Aorta (tissue), 5 donors: ENCODE results near the gene POPDC3. TPM values are rescaled to one million over a fixed set of nuclear protein-coding genes. Genes with fewer than 3 reads are reported as not detected.

Experiments used
- ATAC-seq: fragments of 200-7000 bp; cut with Tn5 transposase; one replicate; pipeline ENCODE4 v1.9.1; 2022; ENCODE audit warnings: moderate library complexity; ENCODE audit not compliant: low FRiP score
- DNase-seq, 2 donors: peaks; one replicate each; pipeline ENCODE4 v3.0.0-alpha.2; 2020
- H3K27ac ChIP-seq, 2 donors: one replicate each; pipeline ENCODE4 v1.5.1; 2013; ENCODE audit warnings: low read length in 2 of 2, mild to moderate bottlenecking in 2 of 2, moderate library complexity in 2 of 2, control low read depth in 1 of 2, inconsistent platforms in 1 of 2, low read depth in 1 of 2
- H3K27me3 ChIP-seq, 2 donors: one replicate each; pipeline ENCODE4 v1.6.1; 2013; ENCODE audit warnings: control low read depth in 1 of 2, low read length in 1 of 2, mild to moderate bottlenecking in 1 of 2, moderate library complexity in 1 of 2; ENCODE audit not compliant: insufficient read depth in 2 of 2, control insufficient read depth in 1 of 2
- H3K36me3 ChIP-seq, 2 donors: one replicate each; pipeline ENCODE4 v1.6.1; 2013; ENCODE audit warnings: control low read depth in 1 of 2, low read length in 1 of 2, mild to moderate bottlenecking in 1 of 2; ENCODE audit not compliant: insufficient read depth in 2 of 2, control insufficient read depth in 1 of 2
- H3K4me1 ChIP-seq, 2 donors: one replicate each; pipeline ENCODE4 v1.6.1; 2013; ENCODE audit warnings: low read length in 2 of 2, control low read depth in 1 of 2, mild to moderate bottlenecking in 1 of 2, moderate library complexity in 1 of 2; ENCODE audit not compliant: insufficient read depth in 2 of 2, control insufficient read depth in 1 of 2
- H3K4me3 ChIP-seq, 2 donors: one replicate each; pipeline ENCODE4 v1.5.1; 2013; ENCODE audit warnings: low read length in 2 of 2, control low read depth in 1 of 2, mild to moderate bottlenecking in 1 of 2
- H3K9me3 ChIP-seq: one replicate; pipeline ENCODE4 v1.6.1; 2013; ENCODE audit warnings: mild to moderate bottlenecking, low read length; ENCODE audit not compliant: control insufficient read depth
- WGBS, 2 donors: extraction: QIAGEN DNeasy Blood & Tissue Kit; methylation state at CpG; one replicate each; pipeline ENCODE4 v1.1.7; 2013; 5-methylcytosine and 5-hydroxymethylcytosine counted together
- intact Hi-C, 2 donors: fragments of 100-400 bp; cut with DNase I; formaldehyde crosslinking; loops; one replicate each; pipeline versions ENCODE4 v1.14.2 to v1.15.0; 2022
- polyA plus RNA-seq, 2 donors: library from polyadenylated mRNA; stranded (reverse); fragments of 200-250 nt; gene quantifications; one replicate each; pipeline ENCODE4 v1.2.3, GENCODE V29; 2013
- total RNA-seq, 2 donors: library from RNA; stranded (reverse); fragmentation: NEBNext Ultra II Directional; extraction: Animal tissue kit (Norgen Biotek cat#: 25700); gene quantifications; one replicate each; pipeline ENCODE4 v1.2.1, GENCODE V29; 2021
- donor health status: healthy with polysubstance abuse.
- donor health status: Bipolar disorder and iron deficiency.
- donor health status: DM: no; HTN: no; CAD: no.
- donor health status: DM: no; HTN: no; CAD: no.
- donor health status: DM: yes; HTN: yes; CAD: no.

The POPDC3 gene
- total and polyA plus RNA-seq, 4 donors = 0.38 TPM; not detected in 3

DNA sequence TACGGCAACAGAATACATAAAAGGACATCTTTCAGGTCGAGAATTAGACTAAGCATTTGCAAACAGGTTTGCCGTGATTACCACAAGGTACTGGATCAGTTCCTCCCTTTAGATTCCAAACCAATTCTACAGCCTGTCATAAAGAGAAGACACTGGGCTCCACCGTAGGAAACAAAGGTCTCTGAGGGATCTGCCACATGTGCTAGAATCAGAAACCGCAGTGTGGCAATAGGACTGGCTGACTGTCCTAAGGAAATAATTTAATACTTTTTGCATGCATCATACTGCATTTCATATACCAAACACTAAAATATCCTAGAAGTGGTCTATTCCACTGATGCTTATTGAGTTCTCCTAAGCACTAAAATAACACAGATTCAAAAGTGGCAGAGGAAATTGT lies 59.2 kb downstream of the POPDC3 start:
- DNase-seq (no peak), ATAC-seq (no peak)
- intact Hi-C loops = no loop called here
- no peaks in the 10 kb centered on the region for H3K9me3 ChIP-seq
- 83 to 89% methylated on average over 5 of the region's 5 CpGs for WGBS, 2 donors
- no peaks in the 10 kb centered on the region for H3K27me3 ChIP-seq
- H3K4me3 ChIP-seq = no peak overlapping the region
- no peak overlapping the region for H3K27ac ChIP-seq
- peaks cover 2 to 3% of the 10 kb centered on the region in 2 donors for H3K36me3 ChIP-seq
- H3K4me1 ChIP-seq = no peaks in the 10 kb centered on the region

DNA sequence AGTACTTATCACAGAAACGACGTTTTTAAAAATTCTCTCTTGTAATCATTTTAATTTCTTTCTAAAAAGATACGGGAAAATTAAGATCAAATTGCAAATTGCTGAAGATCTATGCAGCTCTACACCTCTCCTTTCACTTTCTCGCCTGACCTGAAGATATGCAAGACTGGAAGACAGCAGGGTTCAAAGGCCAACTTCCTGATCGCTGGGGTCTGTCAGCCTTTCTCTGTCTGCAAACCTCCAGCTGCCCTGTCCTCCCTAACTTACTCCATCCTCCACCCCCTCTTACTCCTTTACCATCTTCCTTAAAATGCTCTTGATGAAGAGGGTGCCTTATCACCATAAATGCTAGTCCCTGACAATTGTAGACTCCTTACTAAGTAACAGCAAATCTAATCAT lies 63.7 kb downstream of the POPDC3 start:
- Histone ChIP-seq H3K27me3 (no peaks in the 10 kb centered on the region), H3K4me3 (no peak overlapping the region), H3K9me3 (no peaks in the 10 kb centered on the region), H3K4me1 (no peaks in the 10 kb centered on the region), H3K27ac (no peak overlapping the region), H3K36me3 (peaks cover 0 to 6% of the 10 kb centered on the region in 2 donors)
- intact Hi-C loops = no loop called here
- WGBS, 2 donors = 82% methylated on average over 5 of the region's 5 CpGs
- ATAC-seq (no peak), DNase-seq (no peak)

DNA sequence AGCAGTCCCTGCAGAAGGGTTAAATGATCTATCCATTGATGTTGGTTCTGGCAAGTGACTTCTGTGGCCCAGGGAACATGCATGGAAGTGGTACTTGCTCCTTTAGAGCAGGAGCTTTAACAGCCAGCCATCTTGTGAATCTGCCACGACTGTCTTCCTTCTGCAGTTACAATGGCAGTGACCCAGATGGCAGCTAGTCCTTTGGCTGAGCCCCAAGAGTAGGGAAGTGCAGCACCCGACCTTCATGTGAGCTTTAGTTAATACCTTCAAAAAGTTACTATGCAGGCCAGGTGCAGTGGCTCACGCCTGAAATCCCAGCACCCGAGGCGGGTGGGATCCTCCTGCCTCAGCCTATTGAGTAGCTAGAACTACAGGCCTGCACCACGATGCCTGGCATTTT lies 66.4 kb downstream of the POPDC3 start:
- ATAC-seq (no peak), DNase-seq (no peak)
- no peak overlapping the region for H3K27ac ChIP-seq
- no peak overlapping the region for H3K4me3 ChIP-seq
- intact Hi-C loops = no loop called here
- 64 to 68% methylated on average over 6 of the region's 6 CpGs for WGBS, 2 donors
- no peaks in the 10 kb centered on the region for H3K27me3 ChIP-seq
- peaks cover 0 to 6% of the 10 kb centered on the region in 2 donors for H3K36me3 ChIP-seq
- H3K9me3 ChIP-seq = no peaks in the 10 kb centered on the region
- H3K4me1 ChIP-seq = no peaks in the 10 kb centered on the region

DNA sequence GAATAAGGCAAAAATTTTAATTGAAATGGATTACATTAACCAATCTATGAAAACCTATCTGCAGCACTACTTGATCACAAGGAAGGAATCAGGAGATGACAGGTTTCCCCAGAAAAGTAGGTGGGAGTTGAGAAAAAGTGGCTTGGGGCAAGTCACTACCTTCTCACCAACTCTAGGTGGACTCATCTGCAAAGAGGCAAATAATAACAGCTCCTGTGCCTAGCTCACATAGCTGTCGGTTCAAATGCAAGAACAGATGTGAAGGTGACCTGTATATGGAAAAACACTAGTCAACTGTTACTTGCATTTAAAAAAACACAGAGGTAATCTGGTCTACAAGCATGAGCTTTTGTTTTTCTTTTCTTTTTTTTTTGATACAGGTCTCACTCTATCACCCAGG lies 67.2 kb downstream of the POPDC3 start:
- Histone ChIP-seq H3K4me3 (no peak overlapping the region), H3K4me1 (no peaks in the 10 kb centered on the region), H3K36me3 (peaks cover 0 to 7% of the 10 kb centered on the region in 2 donors), H3K27me3 (no peaks in the 10 kb centered on the region), H3K9me3 (no peaks in the 10 kb centered on the region), H3K27ac (no peak overlapping the region)
- ATAC-seq (no peak), DNase-seq (no peak)
- 90 to 95% methylated on average over 1 of the region's 1 CpG for WGBS, 2 donors
- intact Hi-C loops = no loop called here

DNA sequence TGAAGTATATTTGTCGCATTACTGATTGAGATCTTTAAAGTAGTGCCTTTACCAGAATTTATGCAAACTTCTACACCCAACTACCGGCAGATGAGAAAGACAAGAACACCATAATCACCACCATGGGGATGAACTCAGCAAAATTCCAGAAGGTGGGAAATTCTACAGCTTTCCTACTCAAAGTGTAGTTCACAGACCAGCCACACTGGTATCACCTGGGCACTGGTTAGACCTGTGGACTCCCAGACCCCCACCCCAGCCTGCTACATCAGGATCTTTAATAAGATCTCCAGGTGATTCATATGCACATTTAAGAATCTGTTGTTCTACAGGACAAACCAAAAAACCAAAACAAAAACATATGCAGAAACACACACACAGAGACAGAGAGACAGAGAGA lies 67.9 kb downstream of the POPDC3 start:
- H3K36me3 ChIP-seq = peaks cover 0 to 7% of the 10 kb centered on the region in 2 donors
- intact Hi-C loops = no loop called here
- H3K4me3 ChIP-seq = no peak overlapping the region
- H3K27ac ChIP-seq = no peak overlapping the region
- H3K27me3 ChIP-seq = no peaks in the 10 kb centered on the region
- no peaks in the 10 kb centered on the region for H3K4me1 ChIP-seq
- no peaks in the 10 kb centered on the region for H3K9me3 ChIP-seq
- ATAC-seq = no peak
- DNase-seq = no peak
- WGBS, 2 donors = 97% methylated on average over 2 of the region's 2 CpGs

DNA sequence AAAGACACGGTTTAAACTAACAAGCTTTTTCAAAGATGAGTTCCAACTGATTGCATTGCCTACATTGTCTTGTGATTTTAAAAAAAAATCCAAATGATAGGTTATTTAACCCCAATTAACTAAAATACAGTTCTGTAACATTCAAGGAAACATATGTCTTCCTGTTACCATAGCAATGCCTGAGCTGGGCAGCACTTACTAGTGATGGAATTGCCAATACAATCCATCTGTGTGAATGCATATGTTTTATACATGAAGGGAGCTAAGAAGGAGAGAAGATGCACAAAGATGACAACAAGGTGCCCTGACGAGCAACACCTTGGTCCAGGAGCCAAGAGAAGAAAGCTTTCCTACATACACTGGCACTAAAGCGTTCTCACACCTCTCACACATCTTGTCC lies 68.7 kb downstream of the POPDC3 start:
- Histone ChIP-seq H3K36me3 (peaks cover 0 to 7% of the 10 kb centered on the region in 2 donors), H3K27ac (no peak overlapping the region), H3K27me3 (no peaks in the 10 kb centered on the region), H3K4me1 (no peaks in the 10 kb centered on the region), H3K4me3 (no peak overlapping the region), H3K9me3 (no peaks in the 10 kb centered on the region)
- 85 to 88% methylated on average over 3 of the region's 3 CpGs for WGBS, 2 donors
- ATAC-seq = no peak
- no peak for DNase-seq
- intact Hi-C loops = no loop called here

DNA sequence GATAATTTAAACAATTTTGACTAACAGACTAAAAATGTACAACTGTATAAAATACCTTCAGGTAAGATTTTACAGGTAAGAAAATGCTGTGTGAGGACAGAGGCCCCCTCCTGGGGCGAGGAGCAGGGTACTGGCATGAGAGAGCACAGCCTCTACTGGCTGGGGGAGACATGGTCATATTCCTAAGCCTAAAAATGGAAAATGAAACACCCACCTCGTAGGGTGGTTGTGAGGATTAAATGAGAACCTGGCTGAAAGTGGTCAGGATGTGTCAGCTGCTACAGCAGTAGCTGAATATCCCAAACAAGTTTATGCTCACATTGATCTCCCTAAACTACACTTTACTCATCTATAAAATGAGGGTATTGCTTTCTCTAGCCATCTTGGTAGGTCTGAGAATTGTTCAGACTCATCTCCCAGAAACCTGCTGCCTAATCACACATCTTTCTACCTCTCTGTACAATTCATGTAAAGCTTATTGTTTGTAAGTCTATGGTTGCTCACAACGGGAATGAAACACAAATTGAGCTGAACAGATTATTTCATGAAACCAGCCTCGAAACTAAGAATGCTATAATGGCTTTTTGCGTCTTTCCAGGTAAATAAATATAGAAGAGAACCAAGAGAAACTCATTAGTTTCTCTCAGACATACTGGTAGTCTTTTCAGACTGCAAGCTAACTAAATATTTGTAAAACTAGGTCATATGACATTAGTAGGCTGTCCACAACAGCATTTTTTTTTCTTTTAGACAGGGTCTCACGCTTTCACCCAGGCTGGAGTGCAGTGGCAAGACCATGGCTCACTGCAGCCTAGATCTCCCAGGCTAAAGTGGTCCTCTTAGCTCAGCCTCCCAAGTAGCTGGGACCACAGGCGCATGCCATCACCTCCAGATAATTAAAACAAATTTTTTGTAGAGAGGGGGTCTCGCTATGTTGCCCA lies 69.6 kb downstream of the POPDC3 start:
- no peak overlapping the region for H3K4me3 ChIP-seq
- DNase-seq (no peak), ATAC-seq (peak; percentile 27)
- no peaks in the 10 kb centered on the region for H3K9me3 ChIP-seq
- intact Hi-C loops = no loop called here
- H3K27ac ChIP-seq = no peak overlapping the region
- no peaks in the 10 kb centered on the region for H3K27me3 ChIP-seq
- H3K4me1 ChIP-seq = no peaks in the 10 kb centered on the region
- H3K36me3 ChIP-seq = peaks cover 0 to 5% of the 10 kb centered on the region in 2 donors
- WGBS, 2 donors = 68 to 69% methylated on average over 8 of the region's 8 CpGs

DNA sequence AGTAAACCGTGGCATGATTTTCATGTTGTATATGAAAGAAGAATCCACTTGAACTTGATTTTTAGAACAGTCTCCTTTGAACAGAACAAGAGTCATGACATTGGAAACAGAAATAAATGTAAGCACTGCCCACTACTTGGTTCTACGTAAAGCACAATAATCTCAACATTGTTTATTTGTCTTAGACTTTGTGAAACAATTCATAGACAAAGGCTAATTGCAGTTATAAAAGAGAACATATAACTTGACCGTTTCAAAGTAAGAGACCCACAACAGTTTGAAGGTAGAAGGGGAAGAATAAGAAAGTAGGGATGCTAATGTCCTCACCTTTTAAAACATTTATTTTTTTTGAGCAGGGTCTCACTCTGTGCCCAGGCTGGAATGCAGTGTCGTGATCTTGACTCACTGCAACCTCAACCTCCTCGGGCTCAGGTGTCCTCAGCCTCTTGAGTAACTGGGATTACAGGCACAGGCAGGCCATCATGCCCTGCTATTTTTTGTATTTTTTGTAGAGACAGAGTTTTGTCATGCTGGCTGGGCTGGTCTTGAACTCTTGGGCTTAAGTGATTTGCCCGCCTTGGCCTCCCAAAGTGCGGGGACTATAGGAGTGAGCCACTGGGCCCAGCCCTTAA lies 71.1 kb downstream of the POPDC3 start:
- H3K9me3 ChIP-seq = no peaks in the 10 kb centered on the region

More for the DNA sequence above, 71.1 kb downstream of the POPDC3 start:
- Histone ChIP-seq H3K27ac (no peak overlapping the region), H3K4me3 (no peak overlapping the region), H3K4me1 (no peaks in the 10 kb centered on the region), H3K27me3 (no peaks in the 10 kb centered on the region), H3K36me3 (peaks cover 0 to 9% of the 10 kb centered on the region in 2 donors)
- ATAC-seq = no peak
- intact Hi-C loops = no loop called here
- 82 to 86% methylated on average over 7 of the region's 7 CpGs for WGBS, 2 donors
- DNase-seq = no peak
